ENCODE data around the gene PAXX. TPM values are rescaled to one million over a fixed set of nuclear protein-coding genes. Genes with fewer than 3 reads are reported as not detected.

Gene PAXX
- total RNA-seq, 4 donors from 2014 or later, result 49.3 to 85.2 (median 66.0) TPM

DNA sequence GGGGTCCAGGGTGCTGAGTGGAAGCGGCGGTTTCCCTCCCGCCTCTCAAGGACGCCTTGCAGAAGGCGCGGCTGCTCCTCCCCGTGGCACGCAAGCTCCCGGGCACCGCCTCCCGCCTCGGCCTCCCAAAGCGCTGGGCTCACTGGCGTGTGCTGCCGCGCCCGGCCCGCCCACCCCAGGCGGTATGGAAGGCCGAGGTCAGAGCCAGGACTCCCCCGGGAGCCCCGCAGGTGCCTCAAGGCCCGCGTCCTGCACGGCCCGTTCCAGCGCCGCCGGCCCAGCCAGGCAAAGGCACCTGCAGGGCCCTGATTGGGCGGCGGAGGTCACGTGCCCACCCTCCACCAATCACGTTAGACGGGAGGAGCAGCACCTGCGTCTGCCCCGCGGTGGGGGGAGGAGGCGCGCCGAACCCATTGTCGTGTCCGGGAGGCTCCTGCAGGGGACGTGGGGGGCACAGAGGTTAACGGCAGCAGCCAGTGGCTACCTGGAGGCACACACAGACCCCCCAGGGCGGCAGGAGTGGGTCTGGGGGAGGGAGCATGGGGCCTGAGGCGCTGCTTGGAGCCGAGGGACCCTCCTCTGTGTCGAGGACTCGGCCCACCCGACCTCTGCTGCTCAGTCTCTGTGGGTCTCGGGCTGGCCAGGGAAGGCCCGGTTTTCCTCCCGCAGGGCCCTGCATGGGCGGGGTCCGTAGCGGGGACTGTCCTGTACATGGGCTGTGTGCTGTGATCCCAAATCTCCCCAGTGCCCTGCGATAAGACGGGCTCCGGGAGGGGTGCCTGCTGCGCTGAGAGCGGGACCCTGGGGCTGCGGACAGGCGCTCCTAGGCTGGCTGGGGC is 42.2 kb upstream of the PAXX start:
- peak; percentile 80 for TF ChIP-seq POLR2A (IDR thresholded peaks at IDR 0.05)
- TF ChIP-seq POLR2AphosphoS5 (IDR thresholded peaks at IDR 0.05), result peak; percentile 84 to 94 (median 86)
- peak; percentile 15 to 72 (median 24) for TF ChIP-seq CTCF (IDR thresholded peaks at IDR 0.05)
- no peak for TF ChIP-seq EP300 (IDR thresholded peaks at IDR 0.05; ENCODE audit: low read depth)
- peak; percentile 98 for DNase-seq
- Histone ChIP-seq H3K9me3 (no peaks in the 10 kb centered on the region), H3K4me3 (peak overlapping the region; percentile 35 to 57 (median 52)), H3K36me3 (no peaks in the 10 kb centered on the region), H3K27me3 (no peaks in the 10 kb centered on the region), H3K27ac (peak overlapping the region; percentile 90 to 93 (median 92)), H3K4me1 (peaks cover 3 to 32% (median 19%) of the 10 kb centered on the region in 4 donors)
- intact Hi-C loops (cut with DNase I; ENCODE audit: low total_unique reads) (loop anchor here (5.0 to 10.0 kb wide), 2 partner anchors 82 to 85 kb away; partner anchors contain the start of genes EDF1 and FUT7), in situ Hi-C loops (cut with MboI; ENCODE audit: low pct_ligation_motif_present in 1 of 4, low pct_unique_long_range_greater_than_20kb in 1 of 4, low sequenced_read_pairs in 3 of 4) (no loop called here)
- WGBS, 2 donors (ENCODE audit: low coverage in 1 of 2), result 0 to 5% methylated on average over 6 to 31 of the region's 63 CpGs

- H3K4me3 ChIP-seq, result peak overlapping the region in 3 of 4 donors; percentile 35 to 57 (median 48)
- no peak for TF ChIP-seq POLR2AphosphoS5 (IDR thresholded peaks at IDR 0.05)
- TF ChIP-seq EP300 (IDR thresholded peaks at IDR 0.05; ENCODE audit: low read depth), result no peak
- no peak for TF ChIP-seq POLR2A (IDR thresholded peaks at IDR 0.05)
- no peak for TF ChIP-seq CTCF (IDR thresholded peaks at IDR 0.05)
- DNase-seq, result no peak
- in situ Hi-C loops (cut with MboI; ENCODE audit: low pct_ligation_motif_present in 1 of 4, low pct_unique_long_range_greater_than_20kb in 1 of 4, low sequenced_read_pairs in 3 of 4), result no loop called here
- peaks cover 3 to 30% (median 19%) of the 10 kb centered on the region in 4 donors for H3K4me1 ChIP-seq
- peak overlapping the region; percentile 90 to 93 (median 92) for H3K27ac ChIP-seq
- no peaks in the 10 kb centered on the region for H3K27me3 ChIP-seq
- 27% methylated on average over 6 of the region's 9 CpGs; no CpG with 5 or more reads in 1 of the 2 donors for WGBS, 2 donors (ENCODE audit: low coverage in 1 of 2)
- intact Hi-C loops (cut with DNase I; ENCODE audit: low total_unique reads), result no loop called here
- no peaks in the 10 kb centered on the region for H3K36me3 ChIP-seq
- H3K9me3 ChIP-seq, result no peaks in the 10 kb centered on the region
Observed at GRCh38 chr9:136950656-136951276, 41.5 kb upstream of the PAXX start.

DNA sequence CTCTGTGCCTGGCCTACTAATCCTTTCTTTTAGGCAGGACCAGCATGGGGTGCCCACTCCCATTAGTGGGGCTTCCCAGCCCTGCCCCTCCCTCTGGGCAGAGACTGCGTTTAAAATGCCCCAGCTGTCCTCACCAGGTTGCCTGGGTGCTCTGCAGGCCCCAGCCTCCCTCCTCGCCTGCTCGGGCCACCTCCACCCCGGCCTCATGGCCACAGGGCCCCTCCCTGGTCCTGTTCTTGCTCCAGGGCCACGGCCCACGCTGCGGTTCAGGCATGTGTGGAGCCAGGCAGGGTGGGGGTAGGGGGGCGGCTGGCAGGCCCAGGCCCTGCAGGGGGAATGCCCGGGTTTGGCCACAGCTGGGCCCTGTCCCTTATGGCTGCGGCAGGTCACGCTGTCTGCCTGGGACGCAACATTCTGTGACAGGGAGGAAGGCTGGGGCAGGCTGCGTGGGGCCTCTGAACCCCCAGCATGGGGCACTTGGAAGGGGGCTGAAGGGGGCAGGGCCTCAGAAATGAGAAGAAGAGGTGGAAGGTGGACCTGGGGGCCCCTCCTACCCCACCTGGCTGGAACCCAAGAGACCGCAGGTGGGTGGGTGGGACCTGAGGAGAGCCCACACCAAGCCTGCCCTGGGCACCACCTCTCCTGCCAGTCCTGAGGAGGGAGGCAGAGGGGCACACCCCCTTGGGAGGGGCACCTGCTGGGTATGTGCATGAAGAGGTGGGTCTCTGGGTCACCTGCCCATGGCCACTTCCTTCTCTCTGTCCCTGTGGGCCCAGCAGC is 40.5 kb upstream of the PAXX start, which contains the start of gene LCN12:
LCN12 (plus strand) TSS at position 733 of the 780 bp plus-strand sequence. CDS start 55 bp downstream, outside the sequence.
- WGBS, 2 donors (ENCODE audit: low coverage in 1 of 2), result 72% methylated on average over 14 of the region's 14 CpGs; no CpG with 5 or more reads in 1 of the 2 donors
- H3K9me3 ChIP-seq, result no peaks in the 10 kb centered on the region
- in situ Hi-C loops (cut with MboI; ENCODE audit: low pct_ligation_motif_present in 1 of 4, low pct_unique_long_range_greater_than_20kb in 1 of 4, low sequenced_read_pairs in 3 of 4), result no loop called here
- no peaks in the 10 kb centered on the region for H3K27me3 ChIP-seq
- H3K27ac ChIP-seq, result peak within 1 kb of the TSS in 2 of 4 donors; percentile 90 to 92
- no peak within 1 kb of the TSS for H3K4me3 ChIP-seq
- peaks cover 3 to 30% (median 19%) of the 10 kb centered on the region in 4 donors for H3K4me1 ChIP-seq
- TF ChIP-seq CTCF (IDR thresholded peaks at IDR 0.05) (no peak), POLR2AphosphoS5 (IDR thresholded peaks at IDR 0.05) (no peak)
- intact Hi-C loops (cut with DNase I; ENCODE audit: low total_unique reads), result no loop called here
- DNase-seq, result no peak
- H3K36me3 ChIP-seq, result no peaks in the 10 kb centered on the region

Measured in transverse colon (tissue), 4 donors.